ENCODE data around the gene TRPM8. TPM values are rescaled to one million over a fixed set of nuclear protein-coding genes. Genes with fewer than 3 reads are reported as not detected.
A peak's percentile ranks its signal among the peaks of the same experiment; 100 is the strongest.
"Not testable (repeated sequence)": the region's sequence is repeated elsewhere in the genome, so short reads cannot be mapped to it uniquely, and the experiment has no call there.

Gene TRPM8
- total and polyA plus RNA-seq, 7 donors = 0.04 TPM; not detected in 6

GRCh38 chr2:233968556-233968955 lies 51.4 kb downstream of the TRPM8 start:
- 58 to 79% methylated on average over 4 of the region's 4 CpGs for WGBS, 2 donors
- no peak for DNase-seq
- no peaks in the 10 kb centered on the region for H3K27me3 ChIP-seq
- intact Hi-C loops (cut with DNase I) = no loop called here
- no peaks in the 10 kb centered on the region for H3K4me1 ChIP-seq
- H3K36me3 ChIP-seq = no peaks in the 10 kb centered on the region
- TF ChIP-seq POLR2AphosphoS5 (IDR thresholded peaks at IDR 0.05) (no peak), POLR2A (IDR thresholded peaks at IDR 0.05) (no peak), EP300 (IDR thresholded peaks at IDR 0.05) (no peak), CTCF (IDR thresholded peaks at IDR 0.05) (no peak)
- no peak overlapping the region for H3K27ac ChIP-seq
- H3K4me3 ChIP-seq = no peak overlapping the region
- no peaks in the 10 kb centered on the region for H3K9me3 ChIP-seq

- intact Hi-C loops (cut with DNase I) = loop anchor here (10.0 kb wide), 2 partner anchors 312 to 1142 kb away; no protein-coding TSS in a partner anchor
- H3K27ac ChIP-seq, H3K36me3 ChIP-seq, H3K4me3 ChIP-seq, H3K4me1 ChIP-seq, H3K9me3 ChIP-seq, DNase-seq: not testable (repeated sequence)
- peaks cover 0 to 15% (median 0%) of the 10 kb centered on the region in 3 donors for H3K27me3 ChIP-seq
- 97% methylated on average over 29 of the region's 29 CpGs for WGBS, 2 donors
Measured at GRCh38 chr2:233972460-233972859, 55.3 kb downstream of the TRPM8 start.

- DNase-seq = no peak
- Histone ChIP-seq H3K27me3 (peaks cover 0 to 15% (median 0%) of the 10 kb centered on the region in 3 donors), H3K36me3 (no peaks in the 10 kb centered on the region), H3K9me3 (no peaks in the 10 kb centered on the region), H3K4me1 (no peaks in the 10 kb centered on the region), H3K4me3 (no peak overlapping the region), H3K27ac (no peak overlapping the region)
- TF ChIP-seq POLR2A (IDR thresholded peaks at IDR 0.05) (no peak), EP300 (IDR thresholded peaks at IDR 0.05) (no peak), CTCF (IDR thresholded peaks at IDR 0.05) (no peak), POLR2AphosphoS5 (IDR thresholded peaks at IDR 0.05) (no peak)
- WGBS, 2 donors = 92 to 93% methylated on average over 13 of the region's 13 CpGs
- intact Hi-C loops (cut with DNase I) = loop anchor here (10.0 kb wide), 2 partner anchors 312 to 1142 kb away; no protein-coding TSS in a partner anchor
Measured at GRCh38 chr2:233972941-233973575, 55.9 kb downstream of the TRPM8 start.

- DNase-seq = no peak
- WGBS, 2 donors = 75 to 87% methylated on average over 6 of the region's 6 CpGs
- TF ChIP-seq EP300 (IDR thresholded peaks at IDR 0.05) (no peak), POLR2AphosphoS5 (IDR thresholded peaks at IDR 0.05) (no peak), POLR2A (IDR thresholded peaks at IDR 0.05) (no peak), CTCF (IDR thresholded peaks at IDR 0.05) (no peak)
- no peak overlapping the region for H3K27ac ChIP-seq
- H3K9me3 ChIP-seq = no peaks in the 10 kb centered on the region
- H3K36me3 ChIP-seq = no peaks in the 10 kb centered on the region
- peaks cover 0 to 15% (median 0%) of the 10 kb centered on the region in 3 donors for H3K27me3 ChIP-seq
- no peak overlapping the region for H3K4me3 ChIP-seq
- intact Hi-C loops (cut with DNase I) = loop anchor here (10.0 kb wide), 2 partner anchors 311 to 1141 kb away; no protein-coding TSS in a partner anchor
- H3K4me1 ChIP-seq = no peaks in the 10 kb centered on the region
Measured at GRCh38 chr2:233973786-233974185, 56.6 kb downstream of the TRPM8 start.

- H3K27me3 ChIP-seq = peaks cover 0 to 15% (median 0%) of the 10 kb centered on the region in 3 donors
- H3K4me1 ChIP-seq = no peaks in the 10 kb centered on the region
- no peak for DNase-seq
- 68 to 76% methylated on average over 4 of the region's 4 CpGs for WGBS, 2 donors
- no peak overlapping the region for H3K4me3 ChIP-seq
- intact Hi-C loops (cut with DNase I) = loop anchor here (5.0 to 10.0 kb wide), 3 partner anchors 310 to 1140 kb away; partner anchors contain the start of gene ARL4C
- no peaks in the 10 kb centered on the region for H3K9me3 ChIP-seq
- no peak overlapping the region for H3K27ac ChIP-seq
- H3K36me3 ChIP-seq = no peaks in the 10 kb centered on the region
- peak in 2 of 4 donors; percentile 19 to 32 for TF ChIP-seq POLR2AphosphoS5 (IDR thresholded peaks at IDR 0.05)
- TF ChIP-seq CTCF (IDR thresholded peaks at IDR 0.05) = no peak
- no peak for TF ChIP-seq POLR2A (IDR thresholded peaks at IDR 0.05)
Measured at GRCh38 chr2:233974530-233975071, 57.4 kb downstream of the TRPM8 start.

Measured in sigmoid colon (tissue), 7 donors.